CD4-positive, alpha-beta T cell treated with Interleukin-6 for 4 hours (primary cell): Measurements from ENCODE around the gene CDRT15.
"Not testable (repeated sequence)": the region's sequence is repeated elsewhere in the genome, so short reads cannot be mapped to it uniquely, and the experiment has no call there.

Source experiments
- DNase-seq: peaks from one replicate; pipeline ENCODE4 v3.0.0-alpha.2; 2020; ENCODE audit warnings: mixed read lengths

CDRT15 gene

DNA sequence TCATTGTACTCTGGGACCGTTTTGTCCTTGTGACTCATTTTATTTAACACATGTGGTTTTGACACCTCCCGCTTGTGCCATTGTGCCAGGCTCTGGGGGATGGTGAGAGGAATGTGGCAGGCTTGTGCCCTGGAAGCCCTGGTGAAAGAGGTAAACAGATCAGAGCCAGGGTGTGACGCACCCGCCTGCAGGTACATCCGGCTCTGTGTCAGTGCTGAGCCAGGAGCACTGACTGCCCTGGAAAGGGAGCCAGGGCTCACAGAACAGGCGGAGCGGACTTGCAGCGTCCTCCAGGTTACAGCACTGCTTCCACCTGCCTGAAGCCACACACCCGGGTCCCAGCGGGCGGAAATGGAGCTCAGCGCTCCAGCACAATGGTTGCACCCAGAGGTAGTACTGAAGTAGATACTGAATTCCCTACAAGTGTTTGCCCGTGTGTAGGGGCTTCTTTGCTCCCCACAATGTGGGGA is 30.6 kb downstream of the CDRT15 start:
- DNase-seq: peak; percentile 82

DNA sequence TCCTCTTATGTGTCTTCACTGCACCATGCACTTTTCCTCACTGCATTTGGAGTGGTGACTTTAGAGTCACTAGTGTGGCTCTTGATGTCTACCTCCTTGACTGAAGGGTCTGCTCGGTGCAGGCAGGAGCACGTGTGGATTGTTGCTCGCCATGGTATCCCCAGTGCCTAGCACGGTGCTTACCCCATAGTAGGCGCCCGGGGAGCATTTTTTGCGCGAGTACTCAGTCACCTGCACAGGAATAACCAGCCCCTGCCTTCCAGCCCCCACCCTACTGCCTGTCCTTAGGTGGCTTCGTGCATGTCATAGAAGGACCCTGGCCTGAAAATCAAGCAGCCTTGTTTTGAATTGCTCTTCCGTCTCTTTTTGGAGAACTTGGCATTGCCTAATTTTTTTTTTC is 31.3 kb downstream of the CDRT15 start:
- no peak for DNase-seq

DNA sequence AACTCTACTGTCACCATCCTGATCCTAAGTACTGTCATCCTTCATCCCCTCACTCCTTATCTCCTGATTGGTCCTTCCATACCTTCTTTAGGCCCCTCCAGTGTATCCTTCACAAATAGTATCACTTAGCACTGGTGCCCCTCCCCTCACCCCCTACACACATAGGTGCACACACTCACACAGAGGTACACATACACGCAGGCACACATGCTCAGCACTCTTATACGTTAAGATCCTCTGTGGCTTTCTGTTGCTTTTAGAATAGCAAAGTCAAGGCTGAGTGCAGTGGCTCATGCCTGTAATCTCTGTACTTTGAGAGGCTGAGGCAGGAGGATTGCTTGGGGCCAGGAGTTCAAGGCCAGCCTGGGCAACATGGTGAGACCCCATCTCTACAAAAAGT is 32.1 kb downstream of the CDRT15 start:
- no peak for DNase-seq

DNA sequence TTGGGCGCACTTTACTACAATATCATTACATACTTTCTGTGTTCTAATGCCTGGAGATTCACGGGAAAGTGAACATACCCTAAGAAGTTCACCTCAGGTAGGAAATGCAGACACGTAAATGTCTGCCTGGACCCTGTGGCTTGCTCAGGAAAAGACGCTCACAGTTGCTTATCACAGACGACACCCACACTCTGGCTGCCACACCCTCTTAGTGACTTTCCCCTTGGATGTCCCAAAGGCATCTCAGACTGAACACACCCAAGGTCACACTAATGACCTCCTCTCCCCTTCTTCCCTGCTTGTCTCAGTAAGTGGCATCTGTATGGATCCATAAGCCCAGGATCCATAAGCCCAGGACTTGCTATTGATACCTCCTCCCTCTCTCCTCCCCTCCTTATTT is 32.6 kb downstream of the CDRT15 start:
- DNase-seq: peak; percentile 38

DNA sequence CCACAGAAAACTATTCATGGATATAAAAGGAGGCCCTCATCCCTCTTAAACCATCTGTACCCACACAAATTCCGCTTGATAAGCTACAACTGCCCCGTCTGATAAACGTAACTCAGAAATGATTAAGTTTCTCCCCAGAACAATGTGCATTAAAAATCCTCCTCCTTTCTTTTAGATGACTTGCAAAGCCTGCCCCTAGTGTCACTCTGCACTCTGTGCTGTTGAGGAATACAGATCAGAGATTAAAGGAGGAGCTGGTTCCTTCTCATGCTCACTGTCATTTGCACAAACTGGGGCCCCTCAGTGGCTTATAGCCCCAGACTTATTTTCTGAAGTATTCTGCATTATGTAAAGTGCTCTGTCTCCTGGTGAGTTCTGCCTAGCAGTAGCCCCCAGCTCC is 33.3 kb downstream of the CDRT15 start:
- peak; percentile 55 for DNase-seq

DNA sequence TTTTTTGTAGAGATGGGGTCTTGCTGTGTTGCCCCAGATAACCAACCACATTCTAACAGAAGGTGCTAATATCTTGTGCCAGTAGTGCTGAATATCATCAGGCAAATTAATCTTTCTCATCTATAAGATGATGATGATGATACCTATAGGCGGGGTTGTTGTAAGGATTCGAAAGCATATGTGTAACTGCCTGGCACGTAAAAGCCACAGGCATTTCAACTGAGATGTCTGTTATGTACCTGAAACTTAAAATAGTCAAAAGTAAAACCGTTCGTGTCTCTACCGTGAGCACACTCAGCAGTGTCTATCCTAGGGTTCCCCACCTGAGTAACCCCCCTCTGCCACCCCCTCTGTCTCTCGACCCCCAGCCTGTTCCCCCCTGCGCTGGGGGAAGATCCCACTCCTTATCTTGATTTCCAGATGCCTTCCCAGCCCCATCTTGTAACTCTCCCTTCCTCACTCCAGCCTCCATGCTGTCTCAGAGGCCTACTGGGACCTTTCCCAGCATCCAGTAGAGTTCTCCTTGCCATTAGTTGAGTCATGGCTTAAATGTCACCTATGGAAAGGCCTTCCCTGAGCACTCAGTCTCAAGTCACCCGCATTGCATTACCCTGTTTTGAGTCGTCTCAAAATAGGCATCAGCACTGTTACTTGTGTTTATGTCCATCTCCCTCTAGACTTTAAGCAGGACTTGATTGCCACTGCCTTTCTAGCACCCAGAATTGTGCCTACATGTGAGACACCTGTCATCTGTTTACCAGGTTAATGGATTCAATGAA is 34.1 kb downstream of the CDRT15 start:
- no peak for DNase-seq

DNA sequence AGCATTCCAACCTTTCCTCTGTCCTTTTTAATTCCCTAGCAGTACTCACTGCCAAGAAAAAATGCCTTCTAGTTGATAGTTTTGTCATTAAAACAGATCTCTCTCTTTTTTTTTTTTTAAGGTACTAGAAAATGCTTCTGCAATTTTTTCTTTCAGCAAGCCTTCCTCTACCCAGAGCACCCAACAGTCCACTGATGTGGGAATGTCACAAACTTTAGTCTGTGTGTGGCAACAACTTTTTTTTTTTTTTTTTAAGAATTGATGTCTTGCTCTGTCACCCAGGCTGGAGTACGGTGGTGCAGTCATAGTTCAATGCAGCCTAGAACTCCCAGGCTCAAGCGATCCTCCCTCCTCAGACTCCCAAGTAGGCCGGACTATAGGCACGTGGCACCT is 34.7 kb downstream of the CDRT15 start:
- DNase-seq: peak; percentile 16

DNA sequence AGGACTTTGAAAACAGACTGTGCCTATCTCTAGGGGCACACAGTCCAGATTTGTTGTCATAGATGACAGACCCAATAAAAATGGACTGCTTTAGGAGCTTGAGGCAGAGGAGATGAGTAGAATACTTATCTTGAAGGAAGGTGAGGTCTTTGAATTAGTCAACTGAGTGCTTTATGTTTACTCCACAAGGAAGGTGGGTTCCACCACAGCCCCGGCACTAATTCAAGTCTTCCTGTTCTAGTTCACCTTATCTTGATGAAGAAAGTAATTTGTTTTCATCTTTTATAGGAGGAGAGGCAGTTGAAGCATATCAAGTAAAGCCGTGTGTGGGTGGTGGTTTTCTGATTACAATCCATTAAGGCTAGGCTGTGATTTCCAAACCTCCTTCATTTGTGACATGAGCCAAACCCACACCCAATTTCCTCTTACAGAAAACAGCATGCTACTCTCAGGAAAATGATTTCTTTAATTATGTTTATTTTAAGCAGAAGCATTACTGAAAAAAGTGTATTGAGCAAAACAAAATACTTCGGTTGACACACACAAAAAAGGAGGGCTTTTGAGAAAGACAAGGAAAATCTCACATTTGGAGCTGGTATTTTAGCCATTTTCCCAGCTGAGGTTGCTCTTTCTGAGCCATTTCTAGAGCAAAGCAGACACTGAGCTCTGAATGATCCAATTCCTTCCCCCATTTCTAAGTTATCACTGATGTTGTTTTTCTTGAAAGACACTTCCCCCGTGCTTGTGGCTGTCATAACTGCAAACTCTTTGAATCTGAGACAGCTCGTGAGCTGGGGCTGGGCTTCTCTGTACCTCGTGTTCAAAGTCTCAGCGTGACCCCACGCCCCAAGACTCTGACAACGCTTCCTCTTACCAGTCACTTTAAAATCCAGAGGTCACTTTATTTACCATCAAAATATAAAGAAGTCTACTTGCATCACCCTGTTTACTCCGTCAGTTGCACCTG is 35.4 kb downstream of the CDRT15 start:
- DNase-seq: peak; percentile 78

DNA sequence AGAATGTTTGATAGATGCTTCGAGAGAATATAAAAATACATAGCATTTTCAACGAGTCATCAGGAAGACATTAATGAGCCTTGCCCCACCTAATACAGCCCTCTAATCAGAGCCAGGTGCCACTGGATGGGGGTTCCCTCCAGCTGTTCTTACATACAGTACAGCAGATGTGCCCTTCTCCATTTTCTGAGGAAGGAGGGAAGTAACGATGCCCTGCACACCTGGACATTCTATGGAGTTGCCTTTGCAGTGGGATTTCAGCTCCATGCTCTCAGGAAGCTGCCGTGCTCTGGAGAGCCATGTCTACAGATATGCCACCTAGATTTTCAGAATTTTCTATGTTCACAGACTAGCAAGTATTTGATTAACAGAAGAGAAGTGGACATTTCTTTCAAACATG is 36.3 kb downstream of the CDRT15 start:
- DNase-seq: no peak

DNA sequence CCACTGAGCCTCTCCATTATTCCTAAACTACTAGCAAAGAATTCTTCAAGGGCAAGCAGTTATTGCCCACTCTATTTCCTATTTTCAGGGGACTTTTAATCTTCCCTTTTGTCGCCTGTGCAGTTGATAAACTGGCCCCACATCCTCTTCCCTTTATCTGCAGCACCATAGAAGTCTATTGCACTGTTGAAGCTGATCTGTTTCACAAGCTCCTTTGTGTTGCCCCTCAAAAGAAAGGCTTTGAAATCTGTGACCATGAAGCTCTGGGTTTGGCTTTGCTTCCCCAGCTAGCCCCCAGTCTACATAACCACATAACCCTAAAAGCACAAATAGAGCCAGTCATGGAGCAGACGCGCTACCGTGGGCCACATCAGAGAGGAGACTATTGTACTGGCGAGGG is 37.1 kb downstream of the CDRT15 start:
- no peak for DNase-seq

DNA sequence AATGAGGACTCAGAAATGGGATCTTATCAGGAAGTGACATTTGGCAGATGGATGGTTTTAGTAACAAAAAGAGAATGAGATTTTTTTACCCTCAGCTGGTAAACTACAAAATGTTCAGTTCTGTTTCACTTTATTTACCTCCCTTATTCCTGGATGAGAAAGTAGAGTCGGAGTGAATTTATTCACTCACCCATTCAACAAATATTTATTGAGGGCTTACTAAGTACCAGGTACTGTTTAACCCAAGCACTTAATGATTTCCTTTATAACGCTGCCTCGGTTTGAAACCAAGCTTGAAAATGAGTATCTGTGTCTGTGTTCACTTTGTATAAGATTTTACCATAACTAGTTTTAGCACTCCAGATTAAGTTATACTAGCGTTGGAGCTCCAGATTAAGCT is 38.1 kb downstream of the CDRT15 start:
- no peak for DNase-seq

DNA sequence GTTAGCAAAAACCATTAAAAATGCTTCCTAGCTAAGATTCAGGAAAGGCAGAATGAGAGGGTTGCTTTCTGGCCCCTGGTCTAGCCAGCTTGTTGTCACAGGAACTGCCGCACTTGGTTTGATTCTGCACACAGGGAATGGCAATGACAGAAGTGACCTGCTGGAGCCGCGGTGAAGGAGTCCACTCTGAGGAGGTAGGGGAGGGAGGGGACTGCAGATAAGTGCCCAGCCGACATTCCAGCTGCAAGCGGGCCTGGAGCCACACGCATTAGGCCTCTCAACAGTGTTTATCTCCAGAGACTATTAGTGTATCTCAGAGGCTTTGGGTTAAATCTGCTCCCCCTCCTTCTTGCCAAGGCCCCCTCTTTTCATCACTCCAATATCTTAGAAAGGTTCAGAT is 38.6 kb downstream of the CDRT15 start:
- DNase-seq: peak; percentile 5

DNA sequence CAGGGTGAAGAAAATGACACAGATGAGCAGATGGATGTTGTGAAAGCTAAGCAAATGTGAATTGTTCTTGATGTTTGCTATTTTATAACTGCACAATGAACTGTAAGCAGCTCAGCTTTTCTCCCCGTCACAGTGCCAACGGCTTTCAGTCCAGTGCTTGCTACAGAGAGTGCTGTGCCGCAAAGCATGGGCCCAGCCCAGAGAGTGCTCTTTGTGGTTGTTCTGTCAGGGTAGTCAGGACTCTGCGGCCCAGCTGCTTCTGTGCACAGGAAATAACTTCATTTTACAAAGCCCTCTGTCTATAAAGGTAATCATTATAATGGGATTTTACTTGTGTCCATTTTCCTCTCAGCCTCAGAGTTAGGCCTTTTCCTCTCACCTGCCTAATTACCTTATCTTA is 39.1 kb downstream of the CDRT15 start:
- DNase-seq: peak; percentile 74

DNA sequence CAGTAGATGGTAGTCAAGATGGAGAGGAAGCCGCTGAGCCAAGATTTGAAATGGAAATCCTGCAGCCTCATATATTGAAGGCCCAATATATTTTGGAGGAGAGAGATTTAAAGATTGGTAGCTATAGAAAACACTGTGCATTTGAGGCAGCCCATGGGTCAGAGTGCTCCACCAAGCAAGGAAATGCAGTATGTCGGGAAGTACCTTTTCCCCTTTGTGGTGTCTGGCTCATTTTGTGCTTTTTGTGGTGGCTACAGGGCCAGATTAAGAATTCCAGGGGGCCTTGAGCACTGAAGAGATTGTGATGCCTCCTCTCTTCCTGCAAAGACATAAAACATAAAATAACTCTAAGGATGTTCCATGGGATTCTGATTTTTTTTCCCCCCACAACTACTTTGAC is 39.6 kb downstream of the CDRT15 start:
- DNase-seq: no peak

DNA sequence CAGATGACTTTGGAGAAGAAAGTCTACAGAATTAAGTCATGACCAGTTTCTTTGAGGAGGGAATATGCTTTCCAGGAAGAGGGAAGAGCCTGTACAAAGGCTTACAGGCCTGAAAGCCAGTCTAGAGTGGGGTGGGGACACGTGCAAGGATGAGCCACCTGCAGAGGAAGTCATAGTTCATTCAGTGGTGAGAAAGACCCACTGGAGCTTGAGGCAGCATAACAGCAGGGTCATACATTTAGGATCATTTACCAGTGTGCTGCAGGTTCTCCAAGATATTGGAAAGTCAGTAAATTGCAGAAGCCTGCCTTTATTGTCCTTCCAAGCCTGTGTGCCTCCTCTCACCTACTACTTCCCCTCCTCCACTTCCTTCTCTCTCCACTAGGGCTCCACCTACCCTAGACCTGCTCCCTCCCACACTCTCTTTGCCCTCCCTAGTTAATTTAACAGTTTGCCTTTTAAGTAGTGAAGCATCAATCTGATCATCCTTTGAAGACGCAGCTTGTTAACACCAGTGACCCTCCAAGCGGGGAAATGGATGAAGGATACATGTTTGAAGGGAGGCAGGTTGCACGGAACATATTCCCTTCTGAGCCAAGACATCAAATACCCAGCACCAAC is 40.2 kb downstream of the CDRT15 start:
- peak; percentile 35 for DNase-seq

DNA sequence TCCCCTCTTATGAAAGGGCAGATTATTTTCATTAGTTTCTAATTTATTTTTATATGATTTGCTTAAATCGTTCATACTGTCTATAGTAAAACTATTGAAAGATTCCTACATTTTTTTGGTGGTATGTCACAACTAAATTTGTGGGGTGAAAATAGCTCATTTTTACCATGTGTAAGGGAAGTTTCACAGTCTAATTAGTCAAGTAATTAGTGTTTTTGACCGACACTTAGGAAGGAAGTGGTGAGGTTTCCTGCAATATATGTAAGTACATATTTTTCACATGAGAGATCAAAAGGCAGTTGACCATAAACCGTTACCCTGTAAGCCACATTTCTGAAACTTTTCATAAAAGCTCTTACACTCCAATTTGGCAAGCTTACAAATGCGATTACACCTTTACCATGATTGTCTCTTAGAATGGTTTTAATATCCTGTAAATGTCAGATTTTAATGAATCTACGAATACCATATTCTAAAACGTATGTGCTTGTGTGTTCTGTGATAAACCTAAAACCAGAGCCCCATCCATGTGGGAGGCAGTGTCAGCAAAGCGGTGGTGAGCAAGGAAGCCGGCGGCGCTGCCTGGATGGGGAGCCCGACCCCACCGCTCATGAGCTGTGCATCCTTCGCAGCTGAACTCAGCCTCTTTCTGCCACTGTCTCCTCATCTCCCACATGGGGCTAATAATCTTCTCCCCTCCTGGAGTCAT is 43.9 kb downstream of the CDRT15 start:
- peak; percentile 11 for DNase-seq

DNA sequence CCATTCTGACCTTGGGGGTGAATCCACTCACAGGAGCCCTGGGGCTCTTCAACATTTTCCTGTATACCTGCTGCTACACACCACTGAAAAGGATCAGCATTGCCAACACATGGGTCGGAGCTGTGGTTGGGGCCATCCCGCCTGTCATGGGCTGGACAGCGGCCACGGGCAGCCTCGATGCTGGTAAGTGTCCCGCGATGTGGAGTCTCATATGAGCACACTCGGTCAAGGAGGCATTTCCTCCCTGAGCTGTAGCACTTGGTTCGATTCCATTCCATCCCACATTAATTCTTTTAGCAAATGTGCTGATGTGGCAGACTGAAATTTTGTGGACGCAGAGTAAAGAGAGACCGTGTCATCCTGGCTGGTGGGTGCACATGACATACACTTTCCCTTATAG is 44.6 kb downstream of the CDRT15 start:
- DNase-seq: not testable (repeated sequence)

DNA sequence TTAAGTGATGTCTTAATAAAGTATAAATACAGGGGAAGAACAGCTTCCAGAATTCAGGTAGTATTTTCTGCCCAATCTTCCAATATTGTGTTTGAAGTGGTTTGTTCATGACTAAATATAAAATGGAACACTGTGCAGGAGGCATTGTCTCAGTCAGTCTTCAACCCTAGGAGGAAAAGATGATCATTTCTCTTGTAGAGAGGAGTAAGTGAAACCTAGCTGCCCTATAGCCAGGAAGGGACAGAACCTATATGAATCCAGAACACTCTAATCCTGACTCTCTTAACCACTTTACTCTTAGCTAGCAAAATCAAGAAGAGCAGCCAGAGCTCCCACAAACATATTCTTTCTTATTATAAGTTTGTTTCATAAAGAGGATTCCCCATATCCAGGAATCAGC is 45.2 kb downstream of the CDRT15 start:
- not testable (repeated sequence) for DNase-seq

DNA sequence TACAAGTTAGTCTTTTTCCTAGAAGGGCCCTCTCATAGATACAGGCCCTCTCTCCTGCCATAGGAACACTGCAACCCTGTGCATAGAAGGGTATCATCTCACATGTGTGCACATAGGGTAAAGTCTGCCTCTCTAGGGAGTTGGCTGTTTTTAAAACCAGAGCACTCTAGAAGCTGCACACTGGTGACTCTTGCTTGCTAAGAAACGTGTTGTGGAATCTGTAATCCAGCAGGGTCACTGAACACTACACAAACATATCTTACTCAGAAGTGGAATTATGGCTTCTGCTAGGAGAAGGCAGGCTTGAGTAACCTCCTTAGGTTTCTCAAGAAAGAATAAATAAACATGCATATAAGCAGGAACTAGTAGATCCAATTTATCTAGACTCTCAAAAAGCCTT is 45.9 kb downstream of the CDRT15 start:
- DNase-seq: not testable (repeated sequence)

DNA sequence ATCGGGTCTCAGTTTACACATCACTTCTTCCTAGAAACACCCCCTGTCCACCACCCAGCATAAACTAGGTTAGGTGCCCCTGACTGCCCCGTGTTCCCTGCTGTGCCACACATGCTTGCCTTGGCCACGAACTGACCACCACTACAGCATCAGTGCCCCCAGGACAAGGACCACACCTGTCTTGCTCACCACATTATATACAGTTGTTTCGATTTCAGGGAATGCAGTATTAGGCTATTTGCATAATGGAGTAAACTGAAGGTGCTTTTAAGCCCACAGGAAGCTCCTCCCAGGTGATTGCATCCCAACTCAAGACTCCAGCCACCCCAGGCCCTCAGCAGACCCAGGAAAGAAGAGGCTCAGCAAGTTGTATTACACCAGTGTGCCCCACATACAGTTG is 50.2 kb downstream of the CDRT15 start:
- not testable (repeated sequence) for DNase-seq
